Jurkat, Clone E6-1 (cell line): ENCODE measurements around the gene WDR1.

Experiments
- DNase-seq: peaks from one replicate; pipeline ENCODE4 v3.0.0-alpha.2; 2011; ENCODE audit warnings: low read depth, low spot score
- H3K4me3 ChIP-seq: 2 replicates; pipeline ENCODE4 v1.5.1; 2011; ENCODE audit warnings: mild to moderate bottlenecking, low read length, control low read depth, moderate library complexity

Gene WDR1

DNA sequence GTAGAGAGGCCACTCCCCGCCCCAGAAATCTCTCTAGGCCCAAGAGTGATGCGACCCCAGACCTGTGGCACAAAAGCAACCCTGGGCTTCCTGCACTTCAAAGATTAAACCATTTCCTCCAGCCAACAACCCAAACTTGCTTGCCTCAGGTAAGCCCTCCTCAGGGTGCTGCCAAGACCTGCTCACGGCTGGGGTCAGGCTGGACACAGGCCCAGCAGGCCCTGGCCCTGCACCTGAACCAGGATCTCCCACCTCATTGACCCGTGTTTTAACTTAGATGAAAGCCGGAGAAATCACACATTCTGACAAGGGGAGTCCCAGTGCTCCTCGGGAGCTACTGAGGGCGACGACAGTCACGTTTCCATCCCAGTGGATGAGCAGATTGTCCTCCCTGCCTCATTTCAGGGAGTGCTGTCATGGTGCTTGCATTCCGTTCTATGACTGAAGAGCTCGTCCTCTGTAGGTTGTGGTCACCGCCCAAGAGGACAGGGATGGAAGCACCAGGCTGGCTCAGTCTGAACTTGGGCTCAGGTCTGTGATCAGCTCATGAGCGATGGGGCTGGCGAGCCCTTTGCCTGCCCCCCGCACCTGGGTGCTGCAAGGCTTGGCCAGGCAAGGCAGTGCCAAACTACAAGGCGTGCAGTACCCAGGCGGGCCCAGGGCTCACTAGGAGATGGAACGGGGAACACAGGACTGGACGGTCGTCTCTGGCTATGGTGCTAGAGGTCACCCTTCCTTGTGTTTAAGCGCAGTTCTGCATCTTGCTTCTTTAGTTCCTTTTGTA is 25.9 kb downstream of the WDR1 start:
- no peak for DNase-seq
- H3K4me3 ChIP-seq, result no peak overlapping the region

DNA sequence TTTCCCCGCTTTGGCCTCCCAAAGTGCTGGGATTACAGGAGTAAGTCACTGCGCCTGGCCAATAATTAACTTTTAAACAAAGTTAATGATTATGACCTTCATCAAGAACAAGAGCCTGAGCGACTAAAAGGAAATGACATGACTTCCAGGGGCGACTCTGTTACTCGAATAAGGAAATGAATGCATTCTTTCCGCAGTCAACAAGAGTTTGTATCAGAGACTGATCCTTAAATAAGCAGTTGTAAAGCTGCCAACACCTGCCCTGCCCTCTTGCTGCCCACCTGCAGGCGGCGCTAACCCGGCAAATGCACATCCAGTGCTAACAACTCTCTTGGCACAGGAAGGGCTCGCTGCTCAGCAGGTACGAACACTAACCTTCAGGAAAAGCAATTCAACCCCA is 27.3 kb downstream of the WDR1 start:
- no peak overlapping the region for H3K4me3 ChIP-seq
- DNase-seq, result no peak

DNA sequence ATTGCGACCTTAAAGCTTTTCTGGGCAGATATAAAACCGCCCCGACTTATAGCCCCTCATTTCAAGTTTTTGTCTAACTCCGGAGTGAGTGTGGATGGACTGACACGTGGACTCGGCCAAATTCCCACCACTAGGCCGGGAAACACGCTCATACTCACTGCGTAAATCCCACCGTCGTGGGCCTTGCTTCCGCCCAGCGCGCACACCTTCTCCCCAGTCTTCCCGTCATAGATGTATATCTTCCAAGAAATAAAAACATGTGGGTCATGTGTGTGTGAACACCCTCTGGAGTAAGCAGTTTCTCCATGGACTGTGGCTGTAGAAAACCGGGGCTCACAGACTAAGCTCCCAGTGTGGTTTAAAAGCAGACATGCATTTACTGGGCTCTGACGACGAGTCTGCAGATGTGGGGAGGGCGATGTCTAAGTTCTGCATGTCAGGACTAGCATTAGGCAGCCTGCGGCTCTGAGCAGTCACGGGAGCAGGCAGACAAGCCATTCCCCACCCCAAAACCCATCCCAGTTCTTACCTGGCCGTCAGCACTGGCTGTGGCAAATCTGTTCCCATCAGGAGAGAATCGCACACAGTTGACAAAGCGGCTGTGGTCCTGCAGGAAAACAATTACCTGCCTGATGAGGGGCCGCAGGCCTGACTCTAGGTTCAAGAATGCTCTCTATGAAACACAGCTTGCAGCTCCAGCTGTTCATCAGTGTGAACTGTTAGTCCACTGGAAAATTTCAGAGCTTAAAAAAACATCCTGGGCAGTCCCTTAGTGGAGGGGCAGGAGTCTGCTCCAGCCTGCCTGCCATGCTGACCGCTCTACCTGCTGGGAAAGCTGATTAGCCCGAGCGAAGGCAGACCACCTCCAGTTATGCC is 28.2 kb downstream of the WDR1 start:
- no peak for DNase-seq
- no peak overlapping the region for H3K4me3 ChIP-seq

DNA sequence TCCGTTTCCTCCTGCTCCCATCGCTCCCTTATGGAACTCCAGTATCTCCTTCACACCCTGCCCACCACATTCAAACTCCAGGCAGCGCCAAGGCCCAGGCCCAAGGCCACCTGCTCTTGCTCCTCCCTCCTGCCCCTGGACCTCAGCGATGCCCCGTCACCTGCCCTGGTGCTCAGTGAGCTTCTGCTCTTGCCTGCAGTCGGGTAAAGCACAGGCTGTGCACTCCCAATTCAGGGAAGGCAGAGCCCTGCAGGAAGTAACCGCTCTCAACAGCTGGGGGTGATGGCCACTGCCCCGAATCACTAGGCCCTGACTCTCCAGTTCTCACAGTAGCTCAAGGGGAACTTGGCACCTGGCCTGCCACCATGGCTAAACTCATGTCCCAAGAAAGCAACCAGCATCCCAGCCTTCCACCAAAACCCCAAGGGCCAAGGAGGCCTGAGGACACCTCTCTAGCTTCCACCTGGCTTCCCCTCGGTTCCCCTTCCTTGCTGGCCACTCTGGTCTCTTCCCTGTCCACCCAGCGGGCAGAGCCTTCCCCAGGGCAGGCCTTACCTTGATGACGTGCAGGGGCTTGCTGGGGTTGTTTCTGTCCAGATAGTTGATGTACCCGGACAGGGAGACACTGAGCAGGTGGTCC is 29.3 kb downstream of the WDR1 start:
- no peak overlapping the region for H3K4me3 ChIP-seq
- DNase-seq, result no peak

DNA sequence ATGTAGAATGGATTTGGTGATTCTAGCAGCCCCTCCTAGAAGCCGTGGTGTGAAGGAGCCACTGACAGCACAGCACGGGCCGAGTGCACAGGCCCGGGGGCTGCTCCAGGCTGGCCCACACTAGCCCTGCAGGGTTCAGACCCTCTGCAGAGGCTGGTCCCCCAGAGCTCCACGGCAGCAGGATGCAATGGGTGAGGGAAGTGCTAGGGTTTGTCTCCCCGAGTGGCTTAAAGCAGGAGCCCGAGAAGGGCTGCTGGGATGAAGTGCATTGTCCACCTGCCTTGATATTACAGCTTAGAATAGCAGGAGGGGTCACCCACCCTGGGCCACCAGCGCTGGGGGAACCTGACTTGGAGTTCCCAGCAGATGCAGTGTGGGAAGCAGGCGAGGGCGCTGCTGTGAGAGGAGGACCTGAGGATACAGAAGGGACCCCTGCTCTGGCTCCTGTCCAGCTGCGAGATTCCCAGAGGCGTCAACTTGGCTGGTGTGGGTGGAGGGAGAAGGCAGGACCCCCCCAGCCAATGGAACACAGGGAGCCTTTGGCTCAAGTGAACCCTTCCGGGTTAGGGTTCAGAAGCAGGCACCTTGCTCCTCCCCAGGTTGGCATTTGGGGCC is 30.0 kb downstream of the WDR1 start:
- no peak for DNase-seq
- no peak overlapping the region for H3K4me3 ChIP-seq

DNA sequence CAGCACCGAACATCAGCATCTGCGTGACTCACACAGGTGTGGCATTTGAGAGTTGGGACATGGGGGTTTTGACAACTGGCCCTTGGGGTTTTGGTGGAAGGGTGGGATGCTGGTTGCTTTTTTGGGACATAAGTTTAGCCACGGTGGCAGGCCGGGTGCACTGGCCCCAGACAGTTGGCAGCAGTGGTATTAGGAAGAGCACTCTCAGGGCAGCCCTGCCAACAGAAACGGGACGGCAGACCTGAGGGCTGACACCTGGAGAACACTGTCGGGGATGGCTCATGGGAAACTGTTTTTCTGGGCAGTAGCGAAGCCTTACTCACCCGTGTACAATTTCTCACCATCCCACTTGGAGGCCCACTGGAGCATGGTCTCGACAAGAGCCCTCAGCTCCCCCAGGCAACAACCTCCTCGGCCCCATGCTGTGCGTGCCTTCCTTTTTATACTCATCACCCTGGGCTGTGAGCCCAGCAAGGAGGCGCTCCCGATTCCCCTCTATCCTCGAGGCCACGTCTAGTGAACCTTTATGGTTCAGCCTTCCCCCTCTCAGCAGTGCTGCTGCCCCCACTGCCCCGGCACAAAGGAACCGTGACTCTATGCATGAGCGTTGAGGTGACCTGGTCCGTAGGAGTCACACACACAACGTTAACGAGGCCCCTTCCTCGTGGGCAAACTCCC is 30.6 kb downstream of the WDR1 start:
- DNase-seq, result no peak
- H3K4me3 ChIP-seq, result no peak overlapping the region

DNA sequence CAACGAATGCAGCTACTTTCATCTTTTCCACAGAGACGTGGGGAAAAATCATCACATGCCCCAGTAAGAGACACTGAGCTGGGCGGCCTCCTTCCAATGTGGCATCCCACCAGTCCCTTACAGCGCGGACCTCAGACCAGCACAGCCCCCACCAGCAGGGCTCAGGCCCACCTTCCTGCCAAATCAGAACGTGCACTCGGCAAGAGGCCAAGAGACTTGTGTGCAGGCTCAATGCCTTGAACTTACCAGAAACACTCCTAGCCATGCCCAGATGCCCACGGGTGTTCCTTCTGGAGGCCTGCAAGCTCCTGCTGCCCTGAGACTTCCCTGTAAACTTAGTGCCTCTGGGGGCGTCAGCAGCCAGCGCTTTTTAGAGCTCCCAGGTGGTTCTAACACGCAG is 31.2 kb downstream of the WDR1 start:
- no peak overlapping the region for H3K4me3 ChIP-seq
- DNase-seq, result no peak

DNA sequence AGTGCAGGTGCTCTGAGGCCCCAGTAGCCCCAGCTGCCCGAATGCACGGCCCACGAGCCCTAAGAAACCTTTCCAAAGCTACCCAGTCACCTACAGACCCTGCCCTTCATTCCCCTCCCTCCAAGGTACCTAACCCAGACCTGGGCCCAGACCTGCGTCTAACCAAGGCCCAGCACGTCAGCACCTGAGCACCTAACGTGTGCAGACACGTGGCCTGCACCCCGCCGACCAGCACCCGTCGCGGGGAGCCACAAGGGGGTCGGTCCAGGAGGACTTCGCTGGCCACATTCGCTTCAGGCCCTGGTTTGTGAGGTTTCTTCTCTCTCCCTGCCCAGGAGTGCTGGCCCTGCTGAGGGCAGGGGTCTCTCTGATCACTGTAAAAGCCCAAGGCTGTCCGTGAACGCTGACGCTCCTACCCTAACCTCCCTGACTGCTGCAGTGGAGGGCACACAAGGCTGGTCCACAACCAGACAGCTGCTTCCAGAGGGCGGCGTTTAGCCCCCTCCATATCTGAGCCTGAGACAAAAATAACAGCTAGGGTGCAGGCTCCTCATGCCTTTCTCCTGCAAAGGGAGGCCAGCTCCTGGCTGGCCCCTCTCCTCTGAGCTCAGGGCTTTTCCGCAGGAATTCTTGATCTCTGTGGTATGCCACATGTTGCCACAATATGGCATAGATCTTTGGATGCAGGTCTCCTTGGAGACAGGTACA is 31.8 kb downstream of the WDR1 start:
- H3K4me3 ChIP-seq, result no peak overlapping the region
- DNase-seq, result no peak

DNA sequence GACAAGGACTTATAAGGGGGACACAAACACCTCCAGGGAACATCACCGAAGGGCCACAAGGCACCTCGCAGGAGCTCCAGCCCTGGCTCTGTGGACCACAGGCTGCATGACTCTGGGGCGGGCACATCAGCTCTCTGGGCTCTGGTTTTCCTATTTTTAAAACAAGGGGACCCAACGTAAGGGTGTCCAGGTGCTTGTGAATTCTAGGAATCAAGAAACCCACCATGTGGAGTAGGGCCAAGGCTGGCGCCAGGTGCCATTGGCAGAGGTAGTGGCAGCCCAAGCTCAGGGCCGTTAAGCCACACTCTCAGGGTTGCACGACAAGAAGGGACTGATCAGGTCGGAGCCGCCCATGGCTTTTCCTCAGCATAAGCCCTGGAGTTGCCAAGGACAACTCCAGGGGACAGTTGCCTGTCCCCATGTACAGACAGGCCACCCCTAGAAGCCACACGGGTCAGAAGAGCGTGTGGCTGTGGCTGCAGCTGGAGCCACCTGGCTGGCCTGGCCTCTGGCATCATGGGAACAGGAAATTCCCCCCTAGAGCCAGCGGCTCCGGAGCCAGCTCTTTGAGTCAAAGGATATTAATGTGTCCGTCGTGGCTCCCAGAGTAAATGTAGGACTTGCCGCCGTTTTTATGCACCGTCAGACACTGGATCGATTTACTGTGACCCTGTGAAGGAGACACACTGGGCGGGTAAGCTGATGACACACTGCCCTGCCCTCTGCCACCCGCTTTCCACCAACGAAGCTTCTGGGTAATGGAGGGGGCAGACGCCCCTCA is 32.5 kb downstream of the WDR1 start:
- no peak overlapping the region for H3K4me3 ChIP-seq
- no peak for DNase-seq

DNA sequence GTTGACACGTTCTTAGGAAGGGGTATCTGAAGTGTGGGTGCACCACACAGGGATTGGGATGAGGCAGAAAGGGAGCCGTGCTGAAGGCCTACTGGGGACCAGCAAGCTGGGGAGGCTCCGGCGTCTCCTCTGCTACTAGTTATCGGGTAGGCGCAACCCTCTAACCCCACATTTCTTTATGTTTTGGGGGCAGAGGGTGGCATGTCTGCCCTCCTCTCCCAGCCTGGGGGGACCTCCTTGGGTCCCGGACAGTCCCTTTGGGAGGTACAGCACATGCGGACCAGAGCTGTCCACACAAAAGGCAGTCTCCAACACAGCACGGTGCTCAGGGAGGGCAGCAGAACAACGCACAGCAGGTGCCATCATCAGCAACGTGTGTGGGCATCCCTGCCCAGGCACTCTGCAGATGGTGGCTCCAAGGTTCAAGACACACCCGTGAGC is 33.2 kb downstream of the WDR1 start:
- H3K4me3 ChIP-seq, result no peak overlapping the region
- no peak for DNase-seq

DNA sequence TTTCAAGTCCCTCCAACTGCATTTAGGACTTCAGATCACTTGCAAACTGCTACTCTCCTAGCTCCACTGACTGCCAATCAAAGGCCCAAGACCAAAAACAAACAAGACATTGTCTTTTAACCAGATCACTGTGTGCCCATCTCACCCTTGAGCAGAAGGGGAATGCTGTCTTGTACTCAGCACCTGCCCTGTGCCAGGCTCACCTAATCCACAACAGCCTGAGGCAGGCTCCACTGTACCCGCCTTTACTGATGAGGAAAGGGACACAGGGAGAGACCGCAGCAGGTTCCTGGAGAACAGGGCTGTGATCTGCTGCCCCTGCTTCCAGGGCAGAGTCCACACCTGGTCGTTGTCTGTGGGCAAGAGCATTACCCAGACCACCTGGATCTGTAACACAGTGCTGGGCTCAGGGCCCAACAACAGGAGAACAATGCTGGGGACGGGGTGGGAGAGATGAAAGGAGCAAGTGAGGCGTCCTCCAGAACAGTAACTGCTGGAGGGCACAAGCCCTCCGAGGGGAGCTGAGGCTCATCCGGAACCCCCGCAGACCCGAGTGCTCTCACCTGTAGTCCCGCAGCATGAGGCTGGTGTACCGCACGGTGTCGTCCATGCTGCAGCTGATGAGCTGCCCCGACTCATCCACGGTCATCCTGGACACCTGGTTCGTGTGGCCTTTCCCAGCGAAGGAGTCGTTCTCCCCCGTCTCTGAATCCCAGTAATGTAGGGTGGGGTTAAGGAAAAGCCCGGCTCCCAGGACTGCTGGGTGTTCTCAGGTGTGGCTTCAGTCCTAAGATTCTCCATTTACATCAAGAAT is 33.9 kb downstream of the WDR1 start:
- no peak overlapping the region for H3K4me3 ChIP-seq
- no peak for DNase-seq

DNA sequence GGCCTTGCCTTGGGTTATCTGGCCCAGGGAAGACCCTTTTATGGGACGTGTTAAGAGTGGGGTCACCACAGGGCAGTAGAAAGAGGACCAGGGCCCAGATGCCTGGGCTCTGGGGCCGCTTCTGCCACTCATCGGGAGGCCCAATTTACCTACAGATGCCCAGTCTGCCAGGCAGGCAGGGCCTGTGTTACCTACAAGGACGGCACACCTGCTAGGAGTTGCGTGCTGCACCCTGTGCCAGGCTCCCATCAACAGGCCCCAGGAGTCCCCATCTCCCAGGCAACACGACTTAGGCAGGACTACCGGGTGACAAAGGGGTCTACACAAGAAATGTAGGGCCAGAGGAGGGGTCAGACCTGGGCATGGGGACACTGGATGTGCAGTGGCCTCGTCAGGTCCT is 34.6 kb downstream of the WDR1 start:
- DNase-seq, result no peak
- H3K4me3 ChIP-seq, result no peak overlapping the region

DNA sequence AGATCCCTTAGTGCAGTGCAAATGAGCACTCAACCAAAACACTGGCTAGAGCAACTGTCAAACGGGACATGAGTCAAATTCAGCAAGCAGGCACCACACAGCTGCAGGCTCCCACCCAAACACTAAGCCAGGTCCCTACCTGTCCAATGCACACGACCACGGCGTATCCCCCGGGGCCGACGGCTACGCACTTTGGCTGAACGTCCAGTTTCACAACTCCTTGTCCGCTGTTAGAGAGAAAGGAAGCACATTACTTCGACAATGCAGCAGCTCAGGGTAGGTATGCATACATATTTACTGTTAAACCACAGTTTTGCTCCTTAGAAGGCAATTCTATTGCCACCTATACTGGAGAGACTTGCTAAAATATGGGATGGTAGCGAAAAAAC is 35.4 kb downstream of the WDR1 start:
- DNase-seq, result no peak
- H3K4me3 ChIP-seq, result no peak overlapping the region

DNA sequence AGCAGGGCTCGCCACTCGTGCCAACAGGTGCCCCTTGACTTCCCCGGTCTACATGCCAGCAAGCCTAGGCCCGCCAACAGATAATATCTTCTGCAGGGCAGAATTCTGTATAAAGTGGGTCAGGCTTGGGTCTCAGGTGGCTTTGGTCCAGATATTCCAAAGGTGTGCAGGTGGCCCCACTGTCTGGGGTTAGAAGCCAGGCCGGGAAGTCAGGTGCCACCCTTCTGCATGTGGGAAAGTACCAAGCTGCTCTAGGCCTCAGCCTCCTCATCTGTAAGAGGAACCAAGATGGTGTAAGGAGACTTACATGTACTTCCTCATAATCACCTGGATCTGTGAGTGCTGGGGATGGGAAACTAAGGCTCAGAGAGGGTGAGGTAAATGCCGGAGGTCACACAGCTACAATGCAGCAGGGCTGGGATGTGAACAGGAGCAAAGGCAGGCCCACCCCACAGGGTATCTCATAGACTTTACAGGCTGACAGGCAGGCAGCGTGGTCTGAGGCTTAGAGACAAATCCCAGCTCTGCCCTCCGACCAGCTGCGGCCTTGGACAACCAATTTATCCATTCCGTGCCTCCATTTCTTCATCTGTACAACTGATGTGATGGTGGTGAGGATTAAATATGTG is 35.9 kb downstream of the WDR1 start:
- DNase-seq, result no peak
- H3K4me3 ChIP-seq, result no peak overlapping the region

DNA sequence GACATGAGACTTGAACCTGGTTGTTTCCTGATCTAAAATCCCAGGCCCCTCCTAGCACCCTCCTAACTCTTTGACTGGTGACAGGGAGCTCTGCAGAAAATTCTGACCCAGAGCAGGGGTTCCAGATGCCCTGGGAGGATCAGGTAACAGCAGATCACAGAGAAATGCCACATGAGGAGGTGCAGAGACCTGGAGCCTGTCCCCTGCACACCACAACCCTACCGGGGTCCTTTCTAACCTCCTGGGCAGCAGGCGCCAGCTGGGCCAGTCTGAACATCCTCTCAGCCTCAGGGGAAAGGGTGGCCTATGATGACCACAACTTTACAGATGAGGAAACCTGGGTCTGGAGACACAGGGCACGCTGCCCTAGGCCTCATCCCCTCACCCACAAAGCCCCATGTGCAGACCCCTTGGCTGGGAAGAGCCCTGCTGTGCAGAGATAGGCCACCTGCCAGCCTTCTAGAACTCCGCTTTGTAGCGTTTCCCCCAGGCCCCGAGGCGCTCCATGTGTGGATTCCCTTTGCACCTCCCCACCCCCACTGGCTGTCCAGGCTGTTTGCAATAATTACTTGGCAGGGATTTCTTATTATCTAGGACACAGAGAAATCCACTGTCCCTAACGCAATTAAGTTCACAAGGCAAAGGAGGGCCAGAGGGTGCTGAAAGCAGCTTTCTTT is 36.5 kb downstream of the WDR1 start:
- no peak for DNase-seq
- H3K4me3 ChIP-seq, result no peak overlapping the region

DNA sequence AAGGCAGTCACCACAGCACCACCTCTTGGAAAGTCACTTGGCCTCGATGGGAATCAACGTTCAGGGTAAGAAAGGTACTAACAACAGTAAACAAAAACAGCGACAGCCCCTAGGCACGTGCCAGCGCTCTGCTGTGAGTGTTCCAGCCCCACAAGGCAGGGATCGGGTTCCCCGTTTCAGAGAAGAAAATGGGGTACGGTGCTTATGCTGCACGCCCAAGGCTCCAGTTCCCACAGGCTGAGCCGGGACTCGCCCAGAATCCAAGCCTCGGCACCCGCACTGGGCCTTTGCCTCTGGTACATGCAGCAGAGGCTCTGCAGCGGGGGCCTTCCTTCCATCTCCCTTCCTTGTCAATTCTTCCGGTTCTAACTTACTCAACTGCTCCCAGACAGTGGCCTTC is 37.3 kb downstream of the WDR1 start:
- DNase-seq, result no peak
- no peak overlapping the region for H3K4me3 ChIP-seq
